Measurements from ENCODE around the gene COL25A1. TPM values are rescaled to one million over a fixed set of nuclear protein-coding genes. Genes with fewer than 3 reads are reported as not detected.

Gene COL25A1
- total RNA-seq, 1 donor from 2014 or later: not detected

- no peaks in the 10 kb centered on the region for H3K9me3 Mint-ChIP-seq
- H3K4me1 Mint-ChIP-seq (ENCODE audit: low read depth): peaks cover 15% of the 10 kb centered on the region
- no peak for DNase-seq (ENCODE audit: low spot score)
- peaks cover 5% of the 10 kb centered on the region for H3K27me3 Mint-ChIP-seq (ENCODE audit: low read depth)
- no peak overlapping the region for H3K27ac Mint-ChIP-seq
- intact Hi-C loops (cut with micrococcal nuclease): no loop called here
- no peak overlapping the region for H3K4me3 Mint-ChIP-seq (ENCODE audit: low read depth)
- H3K36me3 Mint-ChIP-seq (ENCODE audit: low read depth): no peaks in the 10 kb centered on the region
These were observed 25.9 kb downstream of the COL25A1 start for GRCh38 chr4:109276482-109277095.

GRCh38 chr4:109275066-109275745 lies 27.3 kb downstream of the COL25A1 start:
- no peaks in the 10 kb centered on the region for H3K36me3 Mint-ChIP-seq (ENCODE audit: low read depth)
- H3K4me1 Mint-ChIP-seq (ENCODE audit: low read depth): peaks cover 15% of the 10 kb centered on the region
- H3K4me3 Mint-ChIP-seq (ENCODE audit: low read depth): no peak overlapping the region
- no peak for DNase-seq (ENCODE audit: low spot score)
- H3K9me3 Mint-ChIP-seq: no peaks in the 10 kb centered on the region
- intact Hi-C loops (cut with micrococcal nuclease): no loop called here
- no peak overlapping the region for H3K27ac Mint-ChIP-seq
- peaks cover 3% of the 10 kb centered on the region for H3K27me3 Mint-ChIP-seq (ENCODE audit: low read depth)

- H3K27ac Mint-ChIP-seq: no peak overlapping the region
- no peak for DNase-seq (ENCODE audit: low spot score)
- H3K4me1 Mint-ChIP-seq (ENCODE audit: low read depth): no peaks in the 10 kb centered on the region
- peaks cover 8% of the 10 kb centered on the region for H3K27me3 Mint-ChIP-seq (ENCODE audit: low read depth)
- H3K9me3 Mint-ChIP-seq: no peaks in the 10 kb centered on the region
- no peak overlapping the region for H3K4me3 Mint-ChIP-seq (ENCODE audit: low read depth)
- intact Hi-C loops (cut with micrococcal nuclease): no loop called here
- no peaks in the 10 kb centered on the region for H3K36me3 Mint-ChIP-seq (ENCODE audit: low read depth)
These were observed 35.6 kb downstream of the COL25A1 start for GRCh38 chr4:109266891-109267290.

- Mint-ChIP-seq H3K4me1 (ENCODE audit: low read depth) (no peaks in the 10 kb centered on the region), H3K4me3 (ENCODE audit: low read depth) (no peak overlapping the region), H3K9me3 (no peaks in the 10 kb centered on the region), H3K36me3 (ENCODE audit: low read depth) (no peaks in the 10 kb centered on the region), H3K27ac (no peak overlapping the region), H3K27me3 (ENCODE audit: low read depth) (peaks cover 8% of the 10 kb centered on the region)
- intact Hi-C loops (cut with micrococcal nuclease): no loop called here
- DNase-seq (ENCODE audit: low spot score): no peak
These were observed 36.2 kb downstream of the COL25A1 start for GRCh38 chr4:109266236-109266635.

GRCh38 chr4:109263721-109264120 lies 38.7 kb downstream of the COL25A1 start:
- no peak overlapping the region for H3K27ac Mint-ChIP-seq
- no peaks in the 10 kb centered on the region for H3K36me3 Mint-ChIP-seq (ENCODE audit: low read depth)
- H3K4me1 Mint-ChIP-seq (ENCODE audit: low read depth): no peaks in the 10 kb centered on the region
- DNase-seq (ENCODE audit: low spot score): no peak
- H3K27me3 Mint-ChIP-seq (ENCODE audit: low read depth): peaks cover 8% of the 10 kb centered on the region
- H3K9me3 Mint-ChIP-seq: no peaks in the 10 kb centered on the region
- intact Hi-C loops (cut with micrococcal nuclease): no loop called here
- no peak overlapping the region for H3K4me3 Mint-ChIP-seq (ENCODE audit: low read depth)

GRCh38 chr4:109256818-109257217 lies 45.6 kb downstream of the COL25A1 start:
- Mint-ChIP-seq H3K4me1 (ENCODE audit: low read depth) (no peaks in the 10 kb centered on the region), H3K27ac (no peak overlapping the region), H3K36me3 (ENCODE audit: low read depth) (no peaks in the 10 kb centered on the region), H3K27me3 (ENCODE audit: low read depth) (peaks cover 14% of the 10 kb centered on the region), H3K9me3 (no peaks in the 10 kb centered on the region), H3K4me3 (ENCODE audit: low read depth) (no peak overlapping the region)
- intact Hi-C loops (cut with micrococcal nuclease): no loop called here
- DNase-seq (ENCODE audit: low spot score): no peak

- Mint-ChIP-seq H3K4me1 (ENCODE audit: low read depth) (no peaks in the 10 kb centered on the region), H3K9me3 (no peaks in the 10 kb centered on the region)
These were observed 47.6 kb downstream of the COL25A1 start for GRCh38 chr4:109254845-109255244.

GRCh38 chr4:109251396-109251795 lies 51.1 kb downstream of the COL25A1 start:
- Mint-ChIP-seq H3K4me1 (ENCODE audit: low read depth) (no peaks in the 10 kb centered on the region), H3K36me3 (ENCODE audit: low read depth) (no peaks in the 10 kb centered on the region), H3K9me3 (no peaks in the 10 kb centered on the region), H3K4me3 (ENCODE audit: low read depth) (no peak overlapping the region), H3K27me3 (ENCODE audit: low read depth) (peaks cover 15% of the 10 kb centered on the region), H3K27ac (no peak overlapping the region)
- intact Hi-C loops (cut with micrococcal nuclease): no loop called here
- no peak for DNase-seq (ENCODE audit: low spot score)

More at GRCh38 chr4:109254845-109255244, 47.6 kb downstream of the COL25A1 start:
- Mint-ChIP-seq H3K27me3 (ENCODE audit: low read depth) (peaks cover 14% of the 10 kb centered on the region), H3K27ac (no peak overlapping the region), H3K4me3 (ENCODE audit: low read depth) (no peak overlapping the region), H3K36me3 (ENCODE audit: low read depth) (no peaks in the 10 kb centered on the region)
- no peak for DNase-seq (ENCODE audit: low spot score)
- intact Hi-C loops (cut with micrococcal nuclease): no loop called here

- Mint-ChIP-seq H3K4me1 (ENCODE audit: low read depth) (no peaks in the 10 kb centered on the region), H3K4me3 (ENCODE audit: low read depth) (no peak overlapping the region), H3K36me3 (ENCODE audit: low read depth) (no peaks in the 10 kb centered on the region), H3K9me3 (no peaks in the 10 kb centered on the region), H3K27me3 (ENCODE audit: low read depth) (peaks cover 10% of the 10 kb centered on the region), H3K27ac (no peak overlapping the region)
- intact Hi-C loops (cut with micrococcal nuclease): no loop called here
- no peak for DNase-seq (ENCODE audit: low spot score)
These were observed 54.0 kb downstream of the COL25A1 start for GRCh38 chr4:109248322-109248900.

GRCh38 chr4:109243871-109244270 lies 58.6 kb downstream of the COL25A1 start:
- DNase-seq (ENCODE audit: low spot score): no peak
- Mint-ChIP-seq H3K4me3 (ENCODE audit: low read depth) (no peak overlapping the region), H3K27me3 (ENCODE audit: low read depth) (peaks cover 17% of the 10 kb centered on the region), H3K4me1 (ENCODE audit: low read depth) (no peaks in the 10 kb centered on the region), H3K9me3 (no peaks in the 10 kb centered on the region), H3K27ac (no peak overlapping the region), H3K36me3 (ENCODE audit: low read depth) (no peaks in the 10 kb centered on the region)
- intact Hi-C loops (cut with micrococcal nuclease): no loop called here

- intact Hi-C loops (cut with micrococcal nuclease): no loop called here
- DNase-seq (ENCODE audit: low spot score): no peak
- no peak overlapping the region for H3K4me3 Mint-ChIP-seq (ENCODE audit: low read depth)
- H3K27ac Mint-ChIP-seq: no peak overlapping the region
- H3K36me3 Mint-ChIP-seq (ENCODE audit: low read depth): no peaks in the 10 kb centered on the region
- peaks cover 22% of the 10 kb centered on the region for H3K27me3 Mint-ChIP-seq (ENCODE audit: low read depth)
- no peaks in the 10 kb centered on the region for H3K4me1 Mint-ChIP-seq (ENCODE audit: low read depth)
- H3K9me3 Mint-ChIP-seq: no peaks in the 10 kb centered on the region
These were observed 63.7 kb downstream of the COL25A1 start for GRCh38 chr4:109238746-109239145.

- no peak overlapping the region for H3K27ac Mint-ChIP-seq
- no peak for DNase-seq (ENCODE audit: low spot score)
- H3K36me3 Mint-ChIP-seq (ENCODE audit: low read depth): no peaks in the 10 kb centered on the region
- H3K27me3 Mint-ChIP-seq (ENCODE audit: low read depth): peaks cover 18% of the 10 kb centered on the region
- H3K4me1 Mint-ChIP-seq (ENCODE audit: low read depth): no peaks in the 10 kb centered on the region
- intact Hi-C loops (cut with micrococcal nuclease): no loop called here
- no peak overlapping the region for H3K4me3 Mint-ChIP-seq (ENCODE audit: low read depth)
- no peaks in the 10 kb centered on the region for H3K9me3 Mint-ChIP-seq
These were observed 66.8 kb downstream of the COL25A1 start for GRCh38 chr4:109235683-109236082.

- H3K9me3 Mint-ChIP-seq: no peaks in the 10 kb centered on the region
- H3K4me1 Mint-ChIP-seq (ENCODE audit: low read depth): no peaks in the 10 kb centered on the region
- no peaks in the 10 kb centered on the region for H3K36me3 Mint-ChIP-seq (ENCODE audit: low read depth)
- no peak overlapping the region for H3K4me3 Mint-ChIP-seq (ENCODE audit: low read depth)
- intact Hi-C loops (cut with micrococcal nuclease): no loop called here
- DNase-seq (ENCODE audit: low spot score): no peak
- peaks cover 18% of the 10 kb centered on the region for H3K27me3 Mint-ChIP-seq (ENCODE audit: low read depth)
- H3K27ac Mint-ChIP-seq: no peak overlapping the region
These were observed 67.9 kb downstream of the COL25A1 start for GRCh38 chr4:109234596-109234995.
